Neural cell (in vitro differentiated cells): ENCODE data around the gene MDM2. TPM values are rescaled to one million over a fixed set of nuclear protein-coding genes. Genes with fewer than 3 reads are reported as not detected.

Experiments
- H2AFZ ChIP-seq: fragments of 200-600, 300-800 bp; sonication (generic), shearing (Covaris generic); 2 replicates; pipeline ENCODE4 v1.6.0; 2014; ENCODE audit warnings: low read depth, mild to moderate bottlenecking, antibody characterized with exemption, low read length, moderate library complexity
- H3F3A ChIP-seq: fragments of 200-600 bp; shearing (Covaris generic); 2 replicates; pipeline ENCODE4 v1.6.1; 2016; ENCODE audit warnings: mild to moderate bottlenecking, moderate library complexity, mixed read lengths, antibody characterized with exemption, low read length; ENCODE audit not compliant: insufficient read depth, poor library complexity, severe bottlenecking
- H3K27ac ChIP-seq: fragments of 200-600, 300-800 bp; sonication (generic), shearing (Covaris generic); 2 replicates; pipeline ENCODE4 v1.5.1; 2014; ENCODE audit warnings: mild to moderate bottlenecking, low read length, moderate library complexity
- H3K27me3 ChIP-seq: fragments of 300-800, 200-600 bp; sonication (generic), shearing (Covaris generic); 2 replicates; pipeline ENCODE4 v1.6.0; 2014; ENCODE audit warnings: mild to moderate bottlenecking, low read depth, low read length, moderate library complexity; ENCODE audit not compliant: insufficient read depth
- H3K36me3 ChIP-seq: fragments of 300-800, 200-600 bp; sonication (generic), shearing (Covaris generic); 2 replicates; pipeline ENCODE4 v1.5.1; 2014; ENCODE audit warnings: mild to moderate bottlenecking, antibody characterized with exemption, low read length, moderate library complexity; ENCODE audit not compliant: insufficient read depth
- H3K4me2 ChIP-seq: fragments of 300-800, 200-600 bp; sonication (generic), shearing (Covaris generic); 2 replicates; pipeline ENCODE4 v1.6.0; 2014; ENCODE audit warnings: mild to moderate bottlenecking, low read length
- H3K4me3 ChIP-seq: fragments of 300-800, 200-600 bp; sonication (generic), shearing (Covaris generic); 2 replicates; pipeline ENCODE4 v1.5.1; 2014; ENCODE audit warnings: mild to moderate bottlenecking, low read length, moderate library complexity
- H3K79me2 ChIP-seq: fragments of 200-600 bp; shearing (Covaris generic); replicated peaks from 2 replicates; pipeline ENCODE4 v1.6.0; 2014; ENCODE audit warnings: mild to moderate bottlenecking, low read length, moderate library complexity; ENCODE audit not compliant: insufficient read depth
- H3K9ac ChIP-seq: fragments of 300-800, 200-600 bp; sonication (generic), shearing (Covaris generic); 2 replicates; pipeline ENCODE4 v1.6.1; 2016; ENCODE audit warnings: mild to moderate bottlenecking, low read length, mixed read lengths
- H3K9me2 ChIP-seq: fragments of 200-600 bp; shearing (Covaris generic); 2 replicates; pipeline ENCODE4 v1.6.1; 2016; ENCODE audit warnings: mild to moderate bottlenecking, low read length, mixed read lengths; ENCODE audit not compliant: insufficient read depth
- H3K9me3 ChIP-seq: fragments of 200-600, 300-800 bp; sonication (generic), shearing (Covaris generic); 2 replicates; pipeline ENCODE4 v1.6.1; 2016; ENCODE audit warnings: mild to moderate bottlenecking, mixed run types, low read length, moderate library complexity, mixed read lengths
- H4K20me1 ChIP-seq: fragments of 200-600 bp; shearing (Covaris generic); 2 replicates; pipeline ENCODE4 v1.6.1; 2016; ENCODE audit warnings: mild to moderate bottlenecking, mixed run types; ENCODE audit not compliant: insufficient read depth
- EP300 ChIP-seq: fragments of 450-650 bp; conservative IDR thresholded peaks from 2 replicates; pipeline ENCODE4 v1.6.1; 2014; ENCODE audit warnings: antibody characterized with exemption, mild to moderate bottlenecking, moderate library complexity; ENCODE audit not compliant: poor library complexity, severe bottlenecking
- EZH2 ChIP-seq: fragments of 200-600, 300-800 bp; shearing (Covaris generic), sonication (generic); IDR thresholded peaks from 2 replicates; pipeline ENCODE4 v1.6.1; 2014; ENCODE audit warnings: antibody characterized with exemption, low read length, borderline replicate concordance, mild to moderate bottlenecking; ENCODE audit not compliant: insufficient read depth, poor library complexity, severe bottlenecking
- MXI1 ChIP-seq: fragments of 450-650 bp; conservative IDR thresholded peaks from 2 replicates; pipeline ENCODE4 v1.6.1; 2014; ENCODE audit warnings: antibody characterized with exemption, mild to moderate bottlenecking; ENCODE audit not compliant: poor library complexity, severe bottlenecking
- POLR2AphosphoS5 ChIP-seq: IDR thresholded peaks from 2 replicates; pipeline ENCODE4 v1.6.1; 2012
- RAD21 ChIP-seq: fragments of 450-650 bp; conservative IDR thresholded peaks from 2 replicates; pipeline ENCODE4 v1.6.1; 2014; ENCODE audit warnings: antibody characterized with exemption, mild to moderate bottlenecking, moderate library complexity
- SMC3 ChIP-seq: fragments of 450-650 bp; conservative IDR thresholded peaks from 2 replicates; pipeline ENCODE4 v1.6.1; 2014; ENCODE audit warnings: antibody characterized with exemption, mild to moderate bottlenecking, moderate library complexity; ENCODE audit not compliant: poor library complexity
- TAF1 ChIP-seq: IDR thresholded peaks from 2 replicates; pipeline ENCODE4 v1.6.1; 2012; ENCODE audit warnings: low read depth
- polyA plus RNA-seq: library from polyadenylated mRNA; depleted of rRNA; stranded (reverse); fragments of >200 nt; gene quantifications from 2 replicates; pipeline ENCODE4 v1.2.3, GENCODE V29; 2014
- TF ChIP-seq, protein P1 (sequence below): fragments of 450-650 bp; IDR thresholded peaks from 2 replicates; pipeline ENCODE4 v1.5.1; 2014; ENCODE audit warnings: antibody characterized with exemption, mild to moderate bottlenecking, moderate library complexity; ENCODE audit not compliant: poor library complexity, severe bottlenecking
- TF ChIP-seq, protein P2 (sequence below): IDR thresholded peaks from 2 replicates; pipeline ENCODE4 v1.6.1; 2012; ENCODE audit warnings: borderline replicate concordance

The MDM2 gene
- polyA plus RNA-seq, 1 donor from 2014 or later: 37.5 TPM

DNA sequence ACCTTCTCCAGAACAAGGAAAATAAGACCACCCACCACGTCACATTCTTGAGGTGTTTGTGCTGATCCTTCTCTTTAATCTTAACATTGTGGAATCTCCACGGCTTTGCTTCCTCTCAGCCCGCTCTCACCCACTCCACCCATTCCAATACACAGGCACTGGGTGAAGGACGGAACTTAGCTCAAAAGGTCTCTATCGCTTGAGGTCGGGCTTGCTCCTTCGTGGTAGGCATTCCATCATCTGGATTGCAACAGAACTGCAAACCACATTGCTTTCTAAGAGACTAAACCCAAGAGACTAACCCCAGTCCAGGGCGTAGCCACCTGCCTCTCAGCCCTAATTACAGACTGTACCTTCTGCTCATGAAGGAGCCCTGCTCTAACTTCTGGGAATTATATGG, 24.0 kb upstream of the MDM2 start:
- Histone ChIP-seq H3K4me3 (no peak overlapping the region), H3K9me3 (no peaks in the 10 kb centered on the region), H3K27me3 (no peaks in the 10 kb centered on the region), H3K9me2 (no peaks in the 10 kb centered on the region), H3K9ac (no peak overlapping the region), H2AFZ (no peak overlapping the region), H3K27ac (no peak overlapping the region), H3K79me2 (no peaks in the 10 kb centered on the region), H3K36me3 (no peaks in the 10 kb centered on the region), H3F3A (no peaks in the 10 kb centered on the region), H4K20me1 (no peaks in the 10 kb centered on the region), H3K4me2 (no peak overlapping the region)
- TF ChIP-seq EZH2 (no peak), TAF1 (no peak), SMC3 (no peak), EP300 (no peak), RAD21 (no peak), POLR2AphosphoS5 (no peak), MXI1 (no peak)
- TF ChIP-seq, protein P1, sequence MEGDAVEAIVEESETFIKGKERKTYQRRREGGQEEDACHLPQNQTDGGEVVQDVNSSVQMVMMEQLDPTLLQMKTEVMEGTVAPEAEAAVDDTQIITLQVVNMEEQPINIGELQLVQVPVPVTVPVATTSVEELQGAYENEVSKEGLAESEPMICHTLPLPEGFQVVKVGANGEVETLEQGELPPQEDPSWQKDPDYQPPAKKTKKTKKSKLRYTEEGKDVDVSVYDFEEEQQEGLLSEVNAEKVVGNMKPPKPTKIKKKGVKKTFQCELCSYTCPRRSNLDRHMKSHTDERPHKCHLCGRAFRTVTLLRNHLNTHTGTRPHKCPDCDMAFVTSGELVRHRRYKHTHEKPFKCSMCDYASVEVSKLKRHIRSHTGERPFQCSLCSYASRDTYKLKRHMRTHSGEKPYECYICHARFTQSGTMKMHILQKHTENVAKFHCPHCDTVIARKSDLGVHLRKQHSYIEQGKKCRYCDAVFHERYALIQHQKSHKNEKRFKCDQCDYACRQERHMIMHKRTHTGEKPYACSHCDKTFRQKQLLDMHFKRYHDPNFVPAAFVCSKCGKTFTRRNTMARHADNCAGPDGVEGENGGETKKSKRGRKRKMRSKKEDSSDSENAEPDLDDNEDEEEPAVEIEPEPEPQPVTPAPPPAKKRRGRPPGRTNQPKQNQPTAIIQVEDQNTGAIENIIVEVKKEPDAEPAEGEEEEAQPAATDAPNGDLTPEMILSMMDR: no peak
- TF ChIP-seq, protein P2, sequence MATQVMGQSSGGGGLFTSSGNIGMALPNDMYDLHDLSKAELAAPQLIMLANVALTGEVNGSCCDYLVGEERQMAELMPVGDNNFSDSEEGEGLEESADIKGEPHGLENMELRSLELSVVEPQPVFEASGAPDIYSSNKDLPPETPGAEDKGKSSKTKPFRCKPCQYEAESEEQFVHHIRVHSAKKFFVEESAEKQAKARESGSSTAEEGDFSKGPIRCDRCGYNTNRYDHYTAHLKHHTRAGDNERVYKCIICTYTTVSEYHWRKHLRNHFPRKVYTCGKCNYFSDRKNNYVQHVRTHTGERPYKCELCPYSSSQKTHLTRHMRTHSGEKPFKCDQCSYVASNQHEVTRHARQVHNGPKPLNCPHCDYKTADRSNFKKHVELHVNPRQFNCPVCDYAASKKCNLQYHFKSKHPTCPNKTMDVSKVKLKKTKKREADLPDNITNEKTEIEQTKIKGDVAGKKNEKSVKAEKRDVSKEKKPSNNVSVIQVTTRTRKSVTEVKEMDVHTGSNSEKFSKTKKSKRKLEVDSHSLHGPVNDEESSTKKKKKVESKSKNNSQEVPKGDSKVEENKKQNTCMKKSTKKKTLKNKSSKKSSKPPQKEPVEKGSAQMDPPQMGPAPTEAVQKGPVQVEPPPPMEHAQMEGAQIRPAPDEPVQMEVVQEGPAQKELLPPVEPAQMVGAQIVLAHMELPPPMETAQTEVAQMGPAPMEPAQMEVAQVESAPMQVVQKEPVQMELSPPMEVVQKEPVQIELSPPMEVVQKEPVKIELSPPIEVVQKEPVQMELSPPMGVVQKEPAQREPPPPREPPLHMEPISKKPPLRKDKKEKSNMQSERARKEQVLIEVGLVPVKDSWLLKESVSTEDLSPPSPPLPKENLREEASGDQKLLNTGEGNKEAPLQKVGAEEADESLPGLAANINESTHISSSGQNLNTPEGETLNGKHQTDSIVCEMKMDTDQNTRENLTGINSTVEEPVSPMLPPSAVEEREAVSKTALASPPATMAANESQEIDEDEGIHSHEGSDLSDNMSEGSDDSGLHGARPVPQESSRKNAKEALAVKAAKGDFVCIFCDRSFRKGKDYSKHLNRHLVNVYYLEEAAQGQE: no peak

DNA sequence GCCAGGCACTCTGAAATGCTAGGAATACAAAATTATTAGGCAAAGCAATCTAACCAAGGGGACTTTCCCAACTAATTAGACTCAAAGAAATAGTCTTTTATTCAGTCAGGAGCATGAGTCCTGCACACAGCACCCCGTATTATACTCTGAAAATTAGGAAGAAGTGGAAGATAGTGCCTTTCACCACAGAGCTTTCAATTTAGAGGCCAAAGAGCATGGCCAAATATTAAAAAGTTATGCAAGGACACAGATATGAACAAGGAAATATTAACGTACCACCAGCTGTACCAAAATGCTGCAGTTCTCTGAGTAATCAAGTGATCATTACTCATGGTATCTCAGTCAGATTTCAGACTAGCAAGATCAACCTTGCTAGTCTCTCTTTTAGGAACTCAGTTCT, 22.6 kb upstream of the MDM2 start:
- TF ChIP-seq EP300: no peak
- no peak for TF ChIP-seq TAF1
- TF ChIP-seq EZH2: no peak
- TF ChIP-seq RAD21: no peak
- no peak for TF ChIP-seq MXI1
- TF ChIP-seq POLR2AphosphoS5: no peak
- TF ChIP-seq, protein P1: no peak
- no peak for TF ChIP-seq SMC3
- TF ChIP-seq, protein P2: no peak
- H3K9me2 ChIP-seq: no peaks in the 10 kb centered on the region
- H4K20me1 ChIP-seq: no peaks in the 10 kb centered on the region
- no peak overlapping the region for H3K9ac ChIP-seq
- no peaks in the 10 kb centered on the region for H3K79me2 ChIP-seq
- no peaks in the 10 kb centered on the region for H3K9me3 ChIP-seq
- H3K27ac ChIP-seq: no peak overlapping the region
- no peaks in the 10 kb centered on the region for H3F3A ChIP-seq
- H3K4me3 ChIP-seq: no peak overlapping the region
- no peaks in the 10 kb centered on the region for H3K27me3 ChIP-seq
- no peak overlapping the region for H2AFZ ChIP-seq
- no peak overlapping the region for H3K4me2 ChIP-seq
- no peaks in the 10 kb centered on the region for H3K36me3 ChIP-seq
